ENCODE measurements around the gene PRKAR2B. TPM values are rescaled to one million over a fixed set of nuclear protein-coding genes. Genes with fewer than 3 reads are reported as not detected.

PRKAR2B gene
- total and polyA plus RNA-seq, 2 donors = 3.5 to 7.1 TPM

DNA sequence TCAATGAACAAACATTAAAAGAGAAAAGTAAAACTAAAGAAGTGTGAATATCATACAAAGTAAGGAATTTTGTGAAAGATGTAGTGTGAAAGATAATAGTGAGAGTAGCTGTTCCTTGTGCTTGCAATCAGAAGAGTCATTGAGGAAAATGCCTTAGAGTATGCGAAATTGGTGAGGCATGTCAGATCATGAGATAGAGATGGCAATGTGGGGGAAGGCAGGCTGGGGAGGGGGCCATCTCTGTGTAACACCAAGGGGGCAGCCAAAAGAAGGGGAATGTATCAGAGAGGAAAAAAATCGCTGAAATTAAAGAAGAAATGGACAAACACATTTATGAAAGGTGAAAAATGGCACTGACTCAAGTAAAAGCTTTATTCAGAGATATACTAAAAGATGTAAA, 19.6 kb upstream of the PRKAR2B start:
- DNase-seq (ENCODE audit: low read depth in 6 of 9, low spot score in 9 of 9) = no peak
- 98% methylated on average over 2 of the region's 2 CpGs for WGBS

DNA sequence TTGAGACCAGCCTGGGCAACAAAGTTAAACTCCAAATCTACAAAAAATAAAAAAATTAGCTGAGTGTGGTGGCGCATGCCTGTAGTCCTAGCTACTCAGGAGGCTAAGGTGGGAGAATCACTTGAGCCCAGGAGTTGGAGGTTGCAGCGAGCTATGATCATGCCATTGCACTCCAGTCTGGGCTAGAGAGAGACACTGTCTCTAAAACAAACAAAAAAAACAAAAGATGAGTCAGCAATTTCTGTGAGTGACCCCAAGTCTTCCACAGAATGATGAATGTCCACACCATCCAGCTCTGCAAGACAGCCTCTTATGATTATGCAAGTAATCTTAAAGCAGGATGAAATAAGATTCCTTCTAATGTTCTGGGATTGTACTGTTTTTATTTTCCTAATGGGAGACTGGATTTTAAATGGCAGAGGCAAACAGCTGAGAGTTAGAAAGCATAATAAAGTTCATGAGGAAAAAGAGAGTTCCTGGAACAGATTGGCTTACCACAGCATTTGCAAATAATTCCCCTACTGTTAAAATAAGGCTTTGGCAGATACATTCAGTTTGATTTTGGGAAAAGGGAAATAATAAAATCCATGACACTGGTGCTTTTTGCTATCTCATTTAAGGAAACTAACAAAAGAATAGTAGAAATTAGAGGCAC, 18.9 kb upstream of the PRKAR2B start:
- DNase-seq (ENCODE audit: low read depth in 6 of 9, low spot score in 9 of 9) = no peak
- H3K36me3 ChIP-seq (ENCODE audit: control insufficient read depth in 2 of 2, insufficient read depth in 2 of 2, low read length in 1 of 2) = no peaks in the 10 kb centered on the region
- no peak overlapping the region for H3K4me3 ChIP-seq (ENCODE audit: low read length in 2 of 2)
- no peaks in the 10 kb centered on the region for H3K9me3 ChIP-seq (ENCODE audit: control insufficient read depth in 2 of 2, insufficient read depth in 1 of 2, low read length in 1 of 2)
- no peaks in the 10 kb centered on the region for H3K27me3 ChIP-seq (ENCODE audit: control insufficient read depth in 2 of 2, insufficient read depth in 1 of 2, low read length in 1 of 2)
- H3K27ac ChIP-seq (ENCODE audit: low read depth in 1 of 2, low read length in 1 of 2) = no peak overlapping the region
- no peaks in the 10 kb centered on the region for H3K4me1 ChIP-seq (ENCODE audit: control insufficient read depth in 2 of 2, insufficient read depth in 2 of 2, low read length in 2 of 2)
- 100% methylated on average over 2 of the region's 2 CpGs for WGBS

More for the DNA sequence above, 19.6 kb upstream of the PRKAR2B start:
- H3K4me1 ChIP-seq (ENCODE audit: control insufficient read depth in 2 of 2, insufficient read depth in 2 of 2, low read length in 2 of 2) = no peaks in the 10 kb centered on the region
- no peaks in the 10 kb centered on the region for H3K27me3 ChIP-seq (ENCODE audit: control insufficient read depth in 2 of 2, insufficient read depth in 1 of 2, low read length in 1 of 2)
- H3K27ac ChIP-seq (ENCODE audit: low read depth in 1 of 2, low read length in 1 of 2) = no peak overlapping the region
- H3K36me3 ChIP-seq (ENCODE audit: control insufficient read depth in 2 of 2, insufficient read depth in 2 of 2, low read length in 1 of 2) = no peaks in the 10 kb centered on the region
- no peaks in the 10 kb centered on the region for H3K9me3 ChIP-seq (ENCODE audit: control insufficient read depth in 2 of 2, insufficient read depth in 1 of 2, low read length in 1 of 2)
- no peak overlapping the region for H3K4me3 ChIP-seq (ENCODE audit: low read length in 2 of 2)

GRCh38 chr7:107026166-107026565, 18.3 kb upstream of the PRKAR2B start:
- WGBS = 96% methylated on average over 5 of the region's 5 CpGs
- Histone ChIP-seq H3K27me3 (ENCODE audit: control insufficient read depth in 2 of 2, insufficient read depth in 1 of 2, low read length in 1 of 2) (no peaks in the 10 kb centered on the region), H3K36me3 (ENCODE audit: control insufficient read depth in 2 of 2, insufficient read depth in 2 of 2, low read length in 1 of 2) (no peaks in the 10 kb centered on the region), H3K27ac (ENCODE audit: low read depth in 1 of 2, low read length in 1 of 2) (no peak overlapping the region), H3K4me1 (ENCODE audit: control insufficient read depth in 2 of 2, insufficient read depth in 2 of 2, low read length in 2 of 2) (no peaks in the 10 kb centered on the region), H3K9me3 (ENCODE audit: control insufficient read depth in 2 of 2, insufficient read depth in 1 of 2, low read length in 1 of 2) (no peaks in the 10 kb centered on the region), H3K4me3 (ENCODE audit: low read length in 2 of 2) (no peak overlapping the region)
- no peak for DNase-seq (ENCODE audit: low read depth in 6 of 9, low spot score in 9 of 9)

DNA sequence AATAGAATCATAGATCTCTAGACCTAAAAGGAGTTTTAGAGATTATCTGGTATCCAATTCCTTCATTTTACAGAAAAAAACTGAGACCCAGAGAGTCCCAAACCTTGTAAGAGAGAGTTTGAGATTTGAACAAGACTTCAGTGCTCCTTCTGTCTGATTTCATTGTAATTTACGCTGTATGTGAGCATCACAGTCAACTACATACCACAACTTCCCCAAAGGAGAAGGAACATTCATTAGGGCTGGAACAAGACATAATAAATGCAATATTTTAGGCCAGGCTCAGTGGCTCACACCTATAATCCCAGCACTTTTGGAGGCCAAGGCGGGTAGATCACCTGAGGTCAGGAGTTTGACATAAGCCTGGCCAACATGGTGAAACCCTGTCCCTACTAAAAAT, 17.3 kb upstream of the PRKAR2B start:
- Histone ChIP-seq H3K4me3 (ENCODE audit: low read length in 2 of 2) (no peak overlapping the region), H3K36me3 (ENCODE audit: control insufficient read depth in 2 of 2, insufficient read depth in 2 of 2, low read length in 1 of 2) (no peaks in the 10 kb centered on the region), H3K27ac (ENCODE audit: low read depth in 1 of 2, low read length in 1 of 2) (no peak overlapping the region), H3K9me3 (ENCODE audit: control insufficient read depth in 2 of 2, insufficient read depth in 1 of 2, low read length in 1 of 2) (no peaks in the 10 kb centered on the region), H3K4me1 (ENCODE audit: control insufficient read depth in 2 of 2, insufficient read depth in 2 of 2, low read length in 2 of 2) (no peaks in the 10 kb centered on the region), H3K27me3 (ENCODE audit: control insufficient read depth in 2 of 2, insufficient read depth in 1 of 2, low read length in 1 of 2) (no peaks in the 10 kb centered on the region)
- 91% methylated on average over 2 of the region's 2 CpGs for WGBS
- DNase-seq (ENCODE audit: low read depth in 6 of 9, low spot score in 9 of 9) = no peak

DNA sequence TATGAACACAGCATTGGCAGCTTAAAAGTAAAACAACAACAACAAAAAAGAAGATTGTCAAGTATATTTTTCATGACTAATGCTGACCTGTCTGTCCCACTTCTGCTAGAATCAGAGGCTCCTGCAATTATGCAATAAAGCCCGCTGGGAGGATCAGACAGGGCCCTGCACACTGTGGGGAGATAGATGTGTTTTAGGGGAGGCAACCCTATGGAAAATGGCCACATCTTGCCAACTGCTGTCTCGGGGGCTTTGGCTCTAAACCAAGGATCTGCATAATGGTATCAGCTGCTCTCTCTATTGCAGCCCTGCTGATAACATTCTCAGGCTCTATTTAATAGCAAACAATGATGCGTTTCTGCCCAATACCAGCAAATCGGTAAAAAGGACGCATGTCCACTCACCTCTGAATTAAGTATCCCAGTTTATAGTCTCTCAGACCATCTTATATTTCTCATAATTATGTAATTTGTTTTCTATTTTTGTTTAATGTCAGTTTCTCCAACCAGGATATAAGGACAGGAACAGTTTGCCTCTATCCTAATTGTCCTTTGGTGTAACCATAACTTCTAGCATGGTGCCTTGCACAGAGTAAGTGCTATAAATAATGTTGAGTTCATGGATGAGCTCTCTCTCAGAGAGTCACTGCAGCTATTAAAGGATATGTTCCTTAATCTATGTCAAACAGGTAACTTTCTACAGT, 15.3 kb upstream of the PRKAR2B start:
- H3K27me3 ChIP-seq (ENCODE audit: control insufficient read depth in 2 of 2, insufficient read depth in 1 of 2, low read length in 1 of 2) = no peaks in the 10 kb centered on the region
- H3K4me3 ChIP-seq (ENCODE audit: low read length in 2 of 2) = no peak overlapping the region
- no peaks in the 10 kb centered on the region for H3K9me3 ChIP-seq (ENCODE audit: control insufficient read depth in 2 of 2, insufficient read depth in 1 of 2, low read length in 1 of 2)
- 91% methylated on average over 5 of the region's 5 CpGs for WGBS
- H3K27ac ChIP-seq (ENCODE audit: low read depth in 1 of 2, low read length in 1 of 2) = no peak overlapping the region
- no peaks in the 10 kb centered on the region for H3K36me3 ChIP-seq (ENCODE audit: control insufficient read depth in 2 of 2, insufficient read depth in 2 of 2, low read length in 1 of 2)
- H3K4me1 ChIP-seq (ENCODE audit: control insufficient read depth in 2 of 2, insufficient read depth in 2 of 2, low read length in 2 of 2) = no peaks in the 10 kb centered on the region
- DNase-seq (ENCODE audit: low read depth in 6 of 9, low spot score in 9 of 9) = no peak

- no peak overlapping the region for H3K4me3 ChIP-seq (ENCODE audit: low read length in 2 of 2)
- no peaks in the 10 kb centered on the region for H3K27me3 ChIP-seq (ENCODE audit: control insufficient read depth in 2 of 2, insufficient read depth in 1 of 2, low read length in 1 of 2)
- no peaks in the 10 kb centered on the region for H3K36me3 ChIP-seq (ENCODE audit: control insufficient read depth in 2 of 2, insufficient read depth in 2 of 2, low read length in 1 of 2)
- H3K27ac ChIP-seq (ENCODE audit: low read depth in 1 of 2, low read length in 1 of 2) = no peak overlapping the region
- H3K4me1 ChIP-seq (ENCODE audit: control insufficient read depth in 2 of 2, insufficient read depth in 2 of 2, low read length in 2 of 2) = no peaks in the 10 kb centered on the region
- WGBS = 89% methylated on average over 4 of the region's 4 CpGs
- no peak for DNase-seq (ENCODE audit: low read depth in 6 of 9, low spot score in 9 of 9)
- H3K9me3 ChIP-seq (ENCODE audit: control insufficient read depth in 2 of 2, insufficient read depth in 1 of 2, low read length in 1 of 2) = no peaks in the 10 kb centered on the region
Measured at GRCh38 chr7:107029764-107030286, 14.7 kb upstream of the PRKAR2B start.

GRCh38 chr7:107032050-107032449, 12.5 kb upstream of the PRKAR2B start:
- no peaks in the 10 kb centered on the region for H3K9me3 ChIP-seq (ENCODE audit: control insufficient read depth in 2 of 2, insufficient read depth in 1 of 2, low read length in 1 of 2)
- no peaks in the 10 kb centered on the region for H3K36me3 ChIP-seq (ENCODE audit: control insufficient read depth in 2 of 2, insufficient read depth in 2 of 2, low read length in 1 of 2)
- no peaks in the 10 kb centered on the region for H3K27me3 ChIP-seq (ENCODE audit: control insufficient read depth in 2 of 2, insufficient read depth in 1 of 2, low read length in 1 of 2)
- H3K27ac ChIP-seq (ENCODE audit: low read depth in 1 of 2, low read length in 1 of 2) = no peak overlapping the region
- no peak for DNase-seq (ENCODE audit: low read depth in 6 of 9, low spot score in 9 of 9)
- H3K4me1 ChIP-seq (ENCODE audit: control insufficient read depth in 2 of 2, insufficient read depth in 2 of 2, low read length in 2 of 2) = no peaks in the 10 kb centered on the region
- WGBS = over 99% methylated on average over 2 of the region's 2 CpGs
- no peak overlapping the region for H3K4me3 ChIP-seq (ENCODE audit: low read length in 2 of 2)

GRCh38 chr7:107032720-107033438, 11.6 kb upstream of the PRKAR2B start:
- Histone ChIP-seq H3K36me3 (ENCODE audit: control insufficient read depth in 2 of 2, insufficient read depth in 2 of 2, low read length in 1 of 2) (no peaks in the 10 kb centered on the region), H3K4me1 (ENCODE audit: control insufficient read depth in 2 of 2, insufficient read depth in 2 of 2, low read length in 2 of 2) (no peaks in the 10 kb centered on the region), H3K27ac (ENCODE audit: low read depth in 1 of 2, low read length in 1 of 2) (no peak overlapping the region), H3K27me3 (ENCODE audit: control insufficient read depth in 2 of 2, insufficient read depth in 1 of 2, low read length in 1 of 2) (no peaks in the 10 kb centered on the region), H3K9me3 (ENCODE audit: control insufficient read depth in 2 of 2, insufficient read depth in 1 of 2, low read length in 1 of 2) (no peaks in the 10 kb centered on the region), H3K4me3 (ENCODE audit: low read length in 2 of 2) (no peak overlapping the region)
- DNase-seq (ENCODE audit: low read depth in 6 of 9, low spot score in 9 of 9) = no peak
- WGBS = 96% methylated on average over 8 of the region's 8 CpGs

- Histone ChIP-seq H3K4me3 (ENCODE audit: low read length in 2 of 2) (no peak overlapping the region), H3K27me3 (ENCODE audit: control insufficient read depth in 2 of 2, insufficient read depth in 1 of 2, low read length in 1 of 2) (no peaks in the 10 kb centered on the region), H3K9me3 (ENCODE audit: control insufficient read depth in 2 of 2, insufficient read depth in 1 of 2, low read length in 1 of 2) (no peaks in the 10 kb centered on the region), H3K4me1 (ENCODE audit: control insufficient read depth in 2 of 2, insufficient read depth in 2 of 2, low read length in 2 of 2) (no peaks in the 10 kb centered on the region), H3K27ac (ENCODE audit: low read depth in 1 of 2, low read length in 1 of 2) (no peak overlapping the region), H3K36me3 (ENCODE audit: control insufficient read depth in 2 of 2, insufficient read depth in 2 of 2, low read length in 1 of 2) (no peaks in the 10 kb centered on the region)
- DNase-seq (ENCODE audit: low read depth in 6 of 9, low spot score in 9 of 9) = no peak
- 98% methylated on average over 1 of the region's 1 CpG for WGBS
Measured at GRCh38 chr7:107034553-107034952, 10.0 kb upstream of the PRKAR2B start.

Data from thymus (tissue), 11 donors.